PC-3 (cell line): Measurements from ENCODE around the gene SSTR3. TPM values are rescaled to one million over a fixed set of nuclear protein-coding genes. Genes with fewer than 3 reads are reported as not detected.

Source experiments
- ATAC-seq: fragments of 200-7000 bp; cut with Tn5 transposase; 2 replicates; pipeline ENCODE4 v1.9.1; 2020; ENCODE audit warnings: mild to moderate bottlenecking, moderate library complexity
- BruUV-seq: library from RNA; stranded (reverse); fragments of 400-500 nt; replicated peaks from 2 replicates; lab custom pipeline; 2021; lab: Mats Ljungman, UMichigan
- CTCF ChIA-PET: fragments of 300-600 bp; sonication (Branson Sonifier 250); formaldehyde crosslinking; loops from one replicate; lab custom pipeline; 2022; ENCODE audit warnings: antibody characterized with exemption; lab: Charles Lee
- POLR2A ChIA-PET: fragments of 300-600 bp; sonication (Branson Sonifier 250); formaldehyde crosslinking; loops from one replicate; lab custom pipeline; 2022; ENCODE audit warnings: antibody characterized with exemption; ENCODE audit not compliant: unreplicated experiment; lab: Charles Lee
- DNase-seq: peaks from one replicate; pipeline ENCODE4 v3.0.0-alpha.2; 2015
- H2AFZ ChIP-seq: fragments of 300-600 bp; sonication (generic); 2 replicates; pipeline ENCODE4 v1.6.0; 2016; ENCODE audit warnings: antibody characterized with exemption, low read length
- H3F3A ChIP-seq: fragments of 300-600 bp; sonication (generic); one replicate; pipeline ENCODE4 v1.6.0; 2017; ENCODE audit warnings: antibody characterized with exemption, low read length, control low read depth, mild to moderate bottlenecking; ENCODE audit not compliant: unreplicated experiment
- H3K27ac ChIP-seq: fragments of 300-600 bp; sonication (generic); 2 replicates; pipeline ENCODE4 v1.5.1; 2016; ENCODE audit warnings: mild to moderate bottlenecking, low read length
- H3K27me3 ChIP-seq: fragments of 300-600 bp; sonication (generic); 2 replicates; pipeline ENCODE4 v1.6.1; 2016; ENCODE audit warnings: low read length, mixed read lengths
- H3K36me3 ChIP-seq: fragments of 300-600 bp; sonication (generic); 2 replicates; pipeline ENCODE4 v1.6.1; 2016; ENCODE audit warnings: low read depth, mixed run types, low read length, mixed read lengths
- H3K4me1 ChIP-seq: fragments of 300-600 bp; sonication (generic); 2 replicates; pipeline ENCODE4 v1.5.1; 2016; ENCODE audit warnings: low read length; ENCODE audit not compliant: insufficient read depth
- H3K4me2 ChIP-seq: fragments of 300-600 bp; sonication (generic); 2 replicates; pipeline ENCODE4 v1.6.0; 2016; ENCODE audit warnings: low read length
- H3K4me3 ChIP-seq: fragments of 300-600 bp; sonication (generic); 2 replicates; pipeline ENCODE4 v1.5.1; 2016; ENCODE audit warnings: mild to moderate bottlenecking, low read length, mixed read lengths
- H3K79me2 ChIP-seq: fragments of 300-600 bp; sonication (generic); 2 replicates; pipeline ENCODE4 v1.6.1; 2017; ENCODE audit warnings: low read length, mixed read lengths
- H3K9ac ChIP-seq: fragments of 300-600 bp; sonication (generic); 2 replicates; pipeline ENCODE4 v1.6.0; 2016; ENCODE audit warnings: mild to moderate bottlenecking, low read length
- H3K9me2 ChIP-seq: fragments of 300-600 bp; sonication (generic); replicated peaks from 2 replicates; pipeline ENCODE4 v1.6.1; 2016; ENCODE audit warnings: mixed run types, low read length, mixed read lengths
- H3K9me3 ChIP-seq: fragments of 300-600 bp; sonication (generic); 2 replicates; pipeline ENCODE4 v1.6.1; 2016; ENCODE audit warnings: low read length, mixed read lengths
- H4K20me1 ChIP-seq: fragments of 300-600 bp; sonication (generic); 2 replicates; pipeline ENCODE4 v1.6.1; 2016; ENCODE audit warnings: low read length, mixed read lengths
- CTCF ChIP-seq: fragments of 300-600 bp; sonication (generic); conservative IDR thresholded peaks from 2 replicates; pipeline ENCODE4 v1.5.1; 2017; ENCODE audit warnings: antibody characterized with exemption, low read depth, mild to moderate bottlenecking, low read length
- EZH2 ChIP-seq: fragments of 300-600 bp; sonication (generic); IDR thresholded peaks from one replicate; pipeline ENCODE4 v1.6.1; 2017; ENCODE audit warnings: antibody characterized with exemption, mild to moderate bottlenecking, low read length; ENCODE audit not compliant: unreplicated experiment
- EZH2phosphoT487 ChIP-seq: fragments of 300-600 bp; sonication (generic); IDR thresholded peaks from 2 replicates; pipeline ENCODE4 v1.6.1; 2018; ENCODE audit warnings: mild to moderate bottlenecking, antibody characterized with exemption, low read length, borderline replicate concordance
- intact Hi-C: fragments of 100-400 bp; cut with micrococcal nuclease; formaldehyde crosslinking; loops from 2 replicates; pipeline ENCODE4 v1.9.0; 2023
- total RNA-seq: library from RNA; depleted of rRNA; stranded (reverse); fragments of >200 nt; gene quantifications from 2 replicates; pipeline ENCODE4 v1.2.3, GENCODE V29; 2014

SSTR3 gene
- total RNA-seq, 1 experiment from 2014 or later = 0.55 TPM

GRCh38 chr22:37196539-37197450 lies 15.5 kb downstream of the SSTR3 start:
- Histone ChIP-seq H4K20me1 (no peaks in the 10 kb centered on the region), H3K27me3 (no peaks in the 10 kb centered on the region), H2AFZ (no peak overlapping the region), H3K4me1 (peaks cover 46% of the 10 kb centered on the region), H3K79me2 (no peaks in the 10 kb centered on the region), H3K9me2 (no peaks in the 10 kb centered on the region), H3F3A (no peaks in the 10 kb centered on the region), H3K4me3 (peak overlapping the region; percentile 21; the same call in 1 of the 2 replicates), H3K27ac (peak overlapping the region; percentile 97), H3K9me3 (no peaks in the 10 kb centered on the region), H3K36me3 (no peaks in the 10 kb centered on the region), H3K4me2 (peak overlapping the region; percentile 61), H3K9ac (peak overlapping the region; percentile 72)
- TF ChIP-seq CTCF (no peak; the same call in 1 of the 2 replicates), EZH2 (no peak), EZH2phosphoT487 (no peak)
- CTCF ChIA-PET = interaction anchor here (0.6 to 0.7 kb wide), 3 partner anchors 58 to 341 kb away, joined by 3 read pairs; no protein-coding TSS in a partner anchor
- peak; percentile 16 for ATAC-seq
- intact Hi-C loops = loop anchor here (10.0 kb wide), 1 partner anchor 122 kb away; no protein-coding TSS in a partner anchor
- POLR2A ChIA-PET = no interaction called here
- DNase-seq = peak; percentile 84
- no TSS peak for BruUV-seq

- no peaks in the 10 kb centered on the region for H3F3A ChIP-seq
- no peaks in the 10 kb centered on the region for H3K36me3 ChIP-seq
- no peak overlapping the region for H3K4me3 ChIP-seq
- DNase-seq (peak; percentile 11), ATAC-seq (no peak)
- no peak overlapping the region for H2AFZ ChIP-seq
- ChIA-PET POLR2A (no interaction called here), CTCF (no interaction called here)
- no peaks in the 10 kb centered on the region for H3K27me3 ChIP-seq
- no peaks in the 10 kb centered on the region for H4K20me1 ChIP-seq
- no peaks in the 10 kb centered on the region for H3K79me2 ChIP-seq
- H3K4me1 ChIP-seq = peaks cover 55% of the 10 kb centered on the region
- peak overlapping the region; percentile 97 for H3K27ac ChIP-seq
- no peaks in the 10 kb centered on the region for H3K9me2 ChIP-seq
- no TSS peak for BruUV-seq
- no peak for TF ChIP-seq CTCF
- no peak for TF ChIP-seq EZH2
- TF ChIP-seq EZH2phosphoT487 = no peak
- intact Hi-C loops = loop anchor here (10.0 kb wide), 1 partner anchor 121 kb away; no protein-coding TSS in a partner anchor
- no peaks in the 10 kb centered on the region for H3K9me3 ChIP-seq
- H3K9ac ChIP-seq = no peak overlapping the region
- peak overlapping the region; percentile 61 for H3K4me2 ChIP-seq
Observed at GRCh38 chr22:37195921-37196320, 16.4 kb downstream of the SSTR3 start.

GRCh38 chr22:37194750-37195149 lies 17.5 kb downstream of the SSTR3 start:
- Histone ChIP-seq H3K27me3 (no peaks in the 10 kb centered on the region), H3K9ac (no peak overlapping the region), H2AFZ (no peak overlapping the region), H3K4me1 (peaks cover 62% of the 10 kb centered on the region), H3K36me3 (no peaks in the 10 kb centered on the region), H3K9me2 (no peaks in the 10 kb centered on the region), H3F3A (peaks cover 4% of the 10 kb centered on the region), H3K27ac (no peak overlapping the region), H3K79me2 (no peaks in the 10 kb centered on the region), H3K9me3 (no peaks in the 10 kb centered on the region), H3K4me2 (no peak overlapping the region), H4K20me1 (no peaks in the 10 kb centered on the region), H3K4me3 (no peak overlapping the region)
- intact Hi-C loops = loop anchor here (10.0 kb wide), 1 partner anchor 120 kb away; no protein-coding TSS in a partner anchor
- ChIA-PET POLR2A (no interaction called here), CTCF (no interaction called here)
- TF ChIP-seq EZH2 = no peak
- TF ChIP-seq EZH2phosphoT487 = no peak
- TF ChIP-seq CTCF = no peak
- DNase-seq (no peak), ATAC-seq (no peak)
- no TSS peak for BruUV-seq
